GM21515 (cell line): ENCODE data around the gene MTF2.
"Not testable (repeated sequence)": the region's sequence is repeated elsewhere in the genome, so short reads cannot be mapped to it uniquely, and the experiment has no call there.

ENCODE experiments used
- ATAC-seq: cut with Tn5 transposase; IDR thresholded peaks from one replicate; pipeline ENCODE4 v1.9.1; 2021; ENCODE audit not compliant: unreplicated experiment

MTF2 gene

GRCh38 chr1:93140106-93140505 lies 61.0 kb downstream of the MTF2 start:
- no peak for ATAC-seq

GRCh38 chr1:93142161-93142560 lies 63.1 kb downstream of the MTF2 start:
- ATAC-seq, result no peak

DNA sequence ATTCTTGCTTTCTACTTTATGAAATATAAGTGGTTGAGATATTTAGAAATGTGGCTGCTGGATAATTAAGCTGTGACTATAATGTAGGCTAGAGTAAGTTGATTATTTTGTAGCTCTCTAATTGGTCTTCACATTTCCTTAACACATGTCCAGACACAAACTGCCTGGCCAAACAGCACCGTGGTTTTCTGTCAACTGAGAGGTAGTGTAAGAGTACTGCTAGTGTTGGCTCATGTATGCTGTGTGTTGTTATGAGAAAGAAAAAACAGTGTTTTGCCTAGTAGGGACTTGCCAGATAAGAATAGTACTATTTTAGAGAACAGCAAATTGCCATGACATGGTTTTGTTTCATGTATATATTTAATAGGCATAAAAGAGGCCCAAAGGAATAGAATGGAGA lies 64.1 kb downstream of the MTF2 start:
- ATAC-seq, result no peak

- no peak for ATAC-seq
Measured at GRCh38 chr1:93143769-93144168, 64.7 kb downstream of the MTF2 start.

- ATAC-seq, result no peak
Measured at GRCh38 chr1:93148001-93148400, 68.9 kb downstream of the MTF2 start.

DNA sequence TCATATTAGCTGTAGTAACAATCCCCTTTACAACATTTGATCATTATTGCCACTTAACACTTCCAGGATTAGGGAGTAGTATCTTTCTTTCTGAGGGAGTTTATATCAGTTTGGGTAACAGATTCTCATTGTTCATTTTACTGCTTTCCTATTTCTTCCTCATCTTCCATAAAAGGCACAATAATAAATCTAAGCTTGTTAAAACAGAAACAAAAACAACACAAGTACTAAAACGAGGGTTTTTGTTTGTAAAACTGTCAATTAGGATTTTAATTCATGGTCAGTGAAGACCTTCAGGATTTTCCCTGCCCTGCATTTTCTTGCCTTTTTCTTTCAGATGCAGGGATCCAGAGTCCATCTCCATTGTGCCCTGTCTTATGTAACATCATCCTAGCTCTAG lies 71.6 kb downstream of the MTF2 start:
- no peak for ATAC-seq

GRCh38 chr1:93151474-93151873 lies 72.4 kb downstream of the MTF2 start:
- no peak for ATAC-seq

- ATAC-seq, result no peak
Measured at GRCh38 chr1:93152835-93153234, 73.8 kb downstream of the MTF2 start.

- ATAC-seq, result no peak
Measured at GRCh38 chr1:93154898-93155297, 75.8 kb downstream of the MTF2 start.

DNA sequence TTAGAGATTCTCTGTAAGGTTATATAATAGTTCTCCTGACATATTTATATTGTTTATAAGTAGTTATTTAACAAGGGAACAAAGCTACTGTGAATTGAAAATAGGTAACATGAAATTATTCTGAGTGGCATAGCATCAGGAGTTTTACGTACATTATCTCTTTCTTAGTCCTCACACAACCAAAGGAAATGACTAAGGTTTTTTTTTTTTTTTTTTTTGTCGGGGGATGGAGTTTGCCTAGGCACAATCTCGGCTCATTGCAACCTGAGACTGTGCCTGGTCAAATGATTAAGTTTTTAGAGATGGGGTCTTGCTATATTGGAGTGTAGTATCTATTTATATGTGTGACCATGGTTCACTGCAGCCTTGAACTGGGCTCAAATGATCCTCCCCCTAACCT lies 76.3 kb downstream of the MTF2 start:
- no peak for ATAC-seq

GRCh38 chr1:93159337-93159736 lies 80.3 kb downstream of the MTF2 start:
- ATAC-seq, result no peak

DNA sequence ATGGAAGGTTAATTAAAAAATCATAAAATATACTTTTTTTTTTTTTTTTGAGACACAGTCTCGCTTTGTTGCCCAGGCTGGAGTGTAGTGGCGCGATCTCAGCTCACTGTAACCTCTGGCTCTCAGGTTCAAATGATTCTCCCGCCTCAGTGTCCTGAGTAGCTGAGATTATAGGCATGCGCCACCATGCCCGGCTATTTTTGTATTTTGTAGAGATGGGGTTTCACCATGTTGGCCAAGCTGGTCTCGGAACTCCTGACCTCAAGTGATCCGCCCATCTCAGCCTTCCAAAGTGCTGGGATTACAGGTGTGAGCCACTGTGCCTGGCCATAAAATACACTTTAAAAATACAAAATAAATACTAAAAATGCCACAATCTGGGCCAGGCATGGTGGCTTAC lies 84.2 kb downstream of the MTF2 start:
- ATAC-seq, result not testable (repeated sequence)

DNA sequence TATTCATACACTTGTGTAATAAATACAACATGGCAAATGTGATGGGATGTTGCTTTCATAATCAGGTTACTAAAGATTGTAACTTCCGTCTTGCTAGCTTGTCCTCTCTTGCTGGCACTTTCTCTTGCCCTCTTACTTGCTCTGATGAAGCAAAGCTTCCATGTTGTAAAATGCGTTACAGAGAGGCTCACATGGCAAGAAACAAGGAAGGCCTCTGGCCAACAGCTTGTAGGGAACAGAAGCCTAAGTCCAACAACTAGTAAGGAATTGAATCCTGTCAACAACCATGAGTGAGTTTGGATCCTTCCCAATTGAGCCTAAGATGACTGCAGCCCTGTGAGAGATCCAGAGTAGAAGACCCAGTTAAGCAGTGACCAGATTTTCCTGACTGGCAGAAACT lies 85.7 kb downstream of the MTF2 start:
- no peak for ATAC-seq

DNA sequence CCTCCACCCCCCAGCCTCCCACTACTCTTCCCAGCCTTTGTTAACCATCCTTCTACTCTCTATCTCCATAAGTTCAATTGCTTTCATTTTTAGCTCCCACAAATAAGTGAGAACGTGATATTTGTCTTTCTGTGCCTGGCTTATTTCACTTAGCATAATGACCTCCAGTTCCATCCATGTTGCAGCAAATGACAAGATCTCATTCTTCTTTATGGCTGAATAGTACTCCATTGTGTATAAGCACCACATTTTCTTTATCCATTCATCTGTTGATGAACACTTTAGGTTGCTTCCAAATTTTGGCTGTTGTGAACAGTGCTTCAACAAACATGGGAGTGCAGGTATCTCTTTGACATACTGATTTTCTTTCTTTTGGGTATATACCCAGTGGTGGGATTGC lies 86.8 kb downstream of the MTF2 start:
- ATAC-seq, result not testable (repeated sequence)

GRCh38 chr1:93167006-93167405 lies 87.9 kb downstream of the MTF2 start:
- ATAC-seq, result no peak

GRCh38 chr1:93170141-93170678 lies 91.1 kb downstream of the MTF2 start:
- not testable (repeated sequence) for ATAC-seq

- no peak for ATAC-seq
Measured at GRCh38 chr1:93171549-93172034, 92.5 kb downstream of the MTF2 start.

- ATAC-seq, result no peak
Measured at GRCh38 chr1:93172778-93173177, 93.7 kb downstream of the MTF2 start.

DNA sequence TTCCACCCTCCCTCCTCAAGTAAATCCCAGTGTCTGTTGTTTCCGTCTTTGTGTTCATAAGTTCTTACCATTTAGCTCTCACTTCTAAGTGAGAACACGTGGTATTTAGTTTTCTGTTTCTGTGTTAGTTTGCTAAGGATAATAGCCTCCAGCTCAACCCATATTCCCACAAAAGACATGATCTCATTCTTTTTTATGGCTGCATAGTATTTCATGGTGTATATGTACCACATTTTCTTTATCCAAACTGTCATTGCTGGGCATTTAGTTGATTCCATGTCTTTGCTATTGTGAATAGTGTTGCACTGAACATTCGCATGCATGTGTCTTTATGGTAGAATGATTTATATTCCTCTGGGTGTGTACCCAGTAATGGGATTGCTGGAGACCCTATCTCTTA lies 95.6 kb downstream of the MTF2 start:
- ATAC-seq, result not testable (repeated sequence)

GRCh38 chr1:93177991-93178390 lies 98.9 kb downstream of the MTF2 start:
- ATAC-seq, result no peak

DNA sequence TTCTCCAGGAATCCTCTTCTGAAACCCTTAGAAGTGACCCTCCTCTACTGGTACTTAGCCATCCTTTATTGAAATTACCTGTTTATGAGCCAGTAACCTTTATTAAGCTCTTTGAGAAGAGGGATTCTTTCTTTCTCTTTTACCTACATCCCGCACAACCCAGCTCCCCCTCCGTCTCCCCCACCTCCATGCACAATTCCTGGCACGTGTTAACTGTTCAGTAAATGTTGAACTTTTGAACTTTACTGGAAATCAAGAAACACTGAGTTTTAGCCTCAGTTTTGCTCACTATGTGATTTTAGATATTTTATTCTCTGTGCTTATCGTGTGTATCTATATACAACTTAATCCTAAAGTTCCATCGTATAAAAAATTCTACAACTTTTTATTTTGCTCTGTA lies 99.3 kb downstream of the MTF2 start:
- ATAC-seq, result no peak

DNA sequence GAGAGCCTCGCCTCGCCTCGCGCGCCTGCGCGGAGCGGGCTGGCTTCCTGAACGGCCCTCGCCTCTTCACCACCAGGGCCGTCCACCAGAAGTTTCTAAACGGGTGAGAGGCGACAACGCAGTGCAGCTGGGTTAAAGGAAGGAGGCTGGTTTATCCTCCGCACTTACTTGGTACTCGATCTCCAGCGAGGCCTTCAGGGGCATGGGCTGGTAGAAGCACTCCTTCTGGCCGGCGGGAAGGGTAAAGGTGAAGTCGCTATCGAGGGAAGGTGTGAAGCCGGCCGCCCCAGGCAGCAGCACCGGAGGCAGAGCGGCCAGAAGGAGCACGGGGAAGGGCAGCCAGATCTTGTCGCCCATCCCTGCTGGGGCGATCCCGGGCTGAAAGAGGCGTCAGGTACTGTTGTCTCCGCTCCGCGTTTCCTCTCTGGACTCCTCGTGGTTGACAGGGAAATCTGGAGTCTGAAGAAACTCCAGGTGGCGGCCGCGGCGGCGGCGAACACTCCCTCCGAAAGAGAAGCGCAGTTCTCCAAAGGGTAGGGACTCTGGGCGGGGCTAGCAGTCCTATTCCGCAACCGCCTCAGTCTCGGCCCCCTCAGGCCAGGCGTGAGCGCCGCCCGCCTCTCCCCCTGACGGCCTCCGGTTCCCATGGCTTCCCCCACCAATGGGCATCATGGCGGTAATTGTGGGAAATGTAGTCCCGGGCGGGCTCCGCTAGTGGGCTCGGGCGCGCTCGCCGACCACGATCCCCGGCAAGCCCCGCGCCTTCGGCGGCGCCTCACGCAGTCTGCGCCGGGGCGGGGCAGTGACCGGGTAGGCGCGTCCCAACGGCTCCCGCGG lies 101.0 kb downstream of the MTF2 start, which contains the start of gene TMED5:
Gene TMED5, minus strand, starts transcription at position 528 of the 837 bp plus-strand sequence. Its CDS starts 171 bp downstream, at position 357.
- peak; percentile 86 for ATAC-seq
